RCC 7860 (cell line): ENCODE results near the gene DYNLT2.
A peak's percentile ranks its signal among the peaks of the same experiment; 100 is the strongest.

Source experiments
- DNase-seq: peaks from one replicate; pipeline ENCODE4 v3.0.0-alpha.2; 2015; ENCODE audit warnings: low spot score
- FAIRE-seq: peaks from 2 replicates; lab custom pipeline; 2012; peaks lifted over from hg19 to GRCh38; lab: Jason Lieb, UNC

Gene DYNLT2

DNA sequence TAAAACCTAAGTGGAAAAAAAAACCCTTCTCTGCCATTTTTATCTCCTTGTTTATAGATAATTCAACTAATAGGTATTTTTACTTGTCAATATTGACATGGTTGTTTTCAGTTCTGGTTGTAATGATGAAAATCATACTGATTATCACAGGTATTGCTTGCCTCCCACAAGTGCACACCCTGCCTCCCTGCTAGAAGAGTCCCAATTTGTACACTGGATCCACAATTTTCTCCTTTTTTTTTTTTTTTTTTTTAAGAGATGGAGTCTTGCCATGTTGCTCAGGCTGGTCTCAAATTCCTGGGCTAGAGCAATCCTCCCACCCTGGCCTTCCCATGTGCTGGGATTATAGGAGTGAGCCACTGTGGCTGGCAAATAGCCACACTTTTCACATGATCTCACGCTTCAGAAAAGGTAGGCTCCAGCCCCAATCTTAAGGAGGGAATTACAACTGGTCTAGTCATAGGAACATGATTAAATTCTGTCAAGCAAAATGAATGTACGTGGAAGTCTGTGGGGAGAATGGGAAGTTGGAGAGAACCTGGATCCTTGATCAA, 12.3 kb downstream of the DYNLT2 start:
- DNase-seq (no peak), FAIRE-seq (no peak)

- DNase-seq (no peak), FAIRE-seq (no peak)
These were observed 13.0 kb downstream of the DYNLT2 start for GRCh38 chr6:169738204-169738975.

GRCh38 chr6:169729961-169730360, 21.4 kb downstream of the DYNLT2 start:
- DNase-seq = no peak
- no peak for FAIRE-seq

DNA sequence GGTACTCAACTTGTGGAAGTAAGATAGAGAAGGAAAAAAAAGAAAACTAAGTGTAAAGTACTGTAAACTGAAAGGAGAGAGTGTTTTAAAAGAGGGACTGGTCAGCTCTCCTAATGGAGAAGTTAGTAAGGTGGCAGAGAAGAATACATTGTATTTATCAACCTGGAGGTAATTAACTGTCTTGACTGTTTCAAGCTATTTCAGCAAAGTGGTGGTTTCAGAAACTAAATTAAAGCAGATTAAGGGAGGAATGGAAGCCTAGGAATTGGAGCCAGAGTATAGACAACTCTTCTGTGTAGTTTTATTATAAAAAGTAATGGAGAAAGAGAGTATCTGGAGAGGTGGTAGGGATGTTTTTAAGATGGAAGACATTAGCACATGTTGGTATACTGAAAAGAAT, 24.4 kb downstream of the DYNLT2 start:
- no peak for FAIRE-seq

DNA sequence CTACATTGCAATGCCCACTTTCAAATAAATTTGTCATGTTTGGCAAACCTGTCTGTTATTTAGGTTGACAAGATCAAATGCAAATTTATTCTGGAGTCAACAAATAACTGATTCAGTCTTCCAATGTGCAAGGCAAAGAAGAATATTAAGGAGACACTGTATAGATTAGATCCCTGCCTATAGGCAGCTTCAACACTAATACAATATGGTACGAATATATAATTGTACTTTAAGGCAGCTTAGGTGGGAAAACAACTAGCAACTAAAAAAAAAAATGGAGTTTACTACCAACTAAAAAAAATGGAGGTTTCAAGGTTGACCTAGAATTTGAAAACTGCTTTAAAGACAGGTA, 25.3 kb downstream of the DYNLT2 start:
- no peak for DNase-seq
- FAIRE-seq = no peak

More for the DNA sequence above, 24.4 kb downstream of the DYNLT2 start:
- DNase-seq = no peak

- FAIRE-seq = no peak
- peak; percentile 47 for DNase-seq
These were observed 26.0 kb downstream of the DYNLT2 start for GRCh38 chr6:169725125-169726048.

GRCh38 chr6:169724494-169725124, 26.8 kb downstream of the DYNLT2 start, which contains the start of gene PHF10:
Gene PHF10 (minus strand): TSS chr6:169724500. CDS start chr6:169723931, 569 bp downstream.
- FAIRE-seq (no peak), DNase-seq (no peak)

DNA sequence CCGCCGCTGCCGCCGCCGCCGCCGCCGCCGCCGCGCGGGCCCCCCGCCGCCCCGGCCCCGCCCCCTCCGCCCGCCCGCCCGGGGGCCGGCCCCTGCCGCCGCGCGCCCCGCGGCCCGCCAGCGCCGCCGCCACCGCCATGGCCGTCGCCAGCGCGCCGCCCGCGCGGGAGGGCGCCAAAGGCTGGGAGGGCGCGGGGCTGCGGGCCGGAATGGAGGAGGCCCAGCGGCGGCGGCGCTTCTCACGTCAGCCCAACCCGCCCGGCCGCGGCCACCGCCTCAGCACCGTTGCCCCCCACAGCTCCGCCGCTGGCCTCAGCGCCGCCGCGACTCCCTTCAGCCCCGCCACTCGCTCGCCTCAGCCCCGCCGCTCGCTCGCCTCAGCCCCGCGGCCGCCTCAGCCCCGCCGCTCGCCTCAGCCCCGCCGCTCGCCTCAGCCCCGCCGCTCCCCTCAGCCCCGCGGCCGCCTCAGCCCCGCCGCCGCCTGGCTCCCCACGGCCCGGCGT, 27.3 kb downstream of the DYNLT2 start:
- FAIRE-seq = no peak
- DNase-seq = no peak

DNA sequence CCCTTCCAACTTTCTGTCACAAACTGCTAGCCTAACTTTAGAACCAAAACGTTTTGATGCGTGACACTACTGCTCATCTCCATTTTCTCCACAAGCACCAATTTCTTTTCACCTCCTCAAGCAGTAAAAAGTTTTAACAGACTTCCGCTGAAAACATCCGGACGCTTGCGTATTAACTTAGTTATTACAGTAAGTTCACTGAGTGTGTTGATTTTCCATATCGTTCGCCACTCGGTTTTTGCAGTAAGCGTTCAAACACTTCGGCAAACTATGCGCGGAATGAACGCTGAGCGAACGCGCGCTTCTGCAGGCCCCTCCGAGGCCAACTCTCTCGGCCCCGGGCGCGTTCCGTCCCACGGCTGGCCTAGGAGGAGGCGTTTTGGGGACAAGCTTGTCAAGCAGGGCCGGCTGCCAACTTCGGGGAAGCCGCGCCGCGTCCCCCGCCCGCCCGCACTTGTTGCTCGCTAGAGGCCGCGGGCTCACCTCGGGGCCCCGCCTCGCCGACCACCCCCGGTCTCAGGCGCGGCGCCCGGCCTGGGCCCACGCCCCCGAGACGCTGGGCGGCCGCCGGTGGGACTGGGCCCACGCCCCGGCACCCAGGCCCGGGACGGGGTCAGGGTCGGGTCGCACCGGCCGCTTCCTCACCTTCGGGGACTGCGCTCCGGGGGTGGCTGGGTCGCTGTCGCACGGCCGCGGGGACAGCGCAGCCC, 28.0 kb downstream of the DYNLT2 start:
- FAIRE-seq (no peak), DNase-seq (no peak)

GRCh38 chr6:169722362-169723199, 28.8 kb downstream of the DYNLT2 start:
- peak; percentile 73 for FAIRE-seq
- peak; percentile 82 for DNase-seq

DNA sequence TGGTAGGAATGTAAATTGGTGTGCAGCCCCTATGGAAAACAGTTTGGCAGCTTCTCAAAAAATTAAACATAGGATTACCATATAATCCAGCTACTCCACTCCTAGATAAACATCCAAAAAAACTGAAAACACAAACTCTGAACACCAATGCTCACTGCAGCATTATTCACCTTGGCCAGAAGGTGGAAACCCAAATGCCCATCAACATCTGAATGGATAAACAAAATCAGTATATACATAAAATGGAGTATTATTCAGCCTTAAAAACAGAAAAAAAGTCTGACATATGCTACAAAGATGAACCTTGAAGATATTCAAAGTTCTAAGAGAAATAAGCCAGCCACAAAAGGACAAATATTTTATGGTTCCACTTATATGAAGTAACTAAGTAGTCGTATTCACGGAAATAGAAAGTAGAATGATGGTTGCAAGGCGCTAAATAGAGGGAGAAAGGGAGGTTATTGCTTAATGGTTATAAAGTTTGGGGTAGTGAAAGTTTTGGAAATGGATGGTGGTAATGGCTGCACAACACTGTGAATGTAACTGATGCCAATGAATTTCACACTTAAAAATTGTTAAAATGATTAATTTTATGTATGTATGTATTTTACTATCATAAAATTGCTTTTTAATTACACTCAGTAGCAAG, 31.0 kb downstream of the DYNLT2 start:
- no peak for FAIRE-seq
- no peak for DNase-seq

- DNase-seq = no peak
- FAIRE-seq = no peak
These were observed 32.3 kb downstream of the DYNLT2 start for GRCh38 chr6:169719117-169719516.

GRCh38 chr6:169714595-169714994, 36.8 kb downstream of the DYNLT2 start:
- FAIRE-seq (no peak), DNase-seq (no peak)

GRCh38 chr6:169714178-169714577, 37.2 kb downstream of the DYNLT2 start:
- DNase-seq (no peak), FAIRE-seq (no peak)

- FAIRE-seq (no peak), DNase-seq (no peak)
These were observed 41.4 kb downstream of the DYNLT2 start for GRCh38 chr6:169710009-169710408.

GRCh38 chr6:169709293-169709692, 42.1 kb downstream of the DYNLT2 start:
- FAIRE-seq (no peak), DNase-seq (no peak)

DNA sequence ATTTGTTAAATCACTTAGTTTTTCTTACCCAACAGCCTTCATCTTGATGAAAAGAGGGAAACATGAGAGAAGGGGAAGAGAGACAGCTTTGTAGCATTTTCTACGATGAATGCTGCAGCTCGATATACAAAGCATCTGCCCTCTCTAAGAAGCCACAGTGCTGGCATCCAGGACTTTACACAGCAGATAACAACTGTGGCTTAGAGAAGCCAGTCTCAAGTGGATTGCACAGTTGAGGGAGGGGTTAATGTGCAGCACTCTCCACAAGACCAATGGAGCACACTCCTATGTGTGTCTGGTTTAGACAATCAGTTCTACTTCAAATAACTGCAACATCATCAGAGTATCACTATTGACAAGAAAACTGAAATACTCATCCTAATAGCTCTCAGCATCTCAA, 43.6 kb downstream of the DYNLT2 start:
- FAIRE-seq = no peak
- no peak for DNase-seq

- no peak for FAIRE-seq
These were observed 48.5 kb downstream of the DYNLT2 start for GRCh38 chr6:169702840-169703246.

More at GRCh38 chr6:169702840-169703246, 48.5 kb downstream of the DYNLT2 start:
- DNase-seq = no peak
